ENCODE data around the gene RAB21. TPM values are rescaled to one million over a fixed set of nuclear protein-coding genes. Genes with fewer than 3 reads are reported as not detected.

RAB21 gene
- total RNA-seq, 1 experiment from 2014 or later: 33.6 TPM

DNA sequence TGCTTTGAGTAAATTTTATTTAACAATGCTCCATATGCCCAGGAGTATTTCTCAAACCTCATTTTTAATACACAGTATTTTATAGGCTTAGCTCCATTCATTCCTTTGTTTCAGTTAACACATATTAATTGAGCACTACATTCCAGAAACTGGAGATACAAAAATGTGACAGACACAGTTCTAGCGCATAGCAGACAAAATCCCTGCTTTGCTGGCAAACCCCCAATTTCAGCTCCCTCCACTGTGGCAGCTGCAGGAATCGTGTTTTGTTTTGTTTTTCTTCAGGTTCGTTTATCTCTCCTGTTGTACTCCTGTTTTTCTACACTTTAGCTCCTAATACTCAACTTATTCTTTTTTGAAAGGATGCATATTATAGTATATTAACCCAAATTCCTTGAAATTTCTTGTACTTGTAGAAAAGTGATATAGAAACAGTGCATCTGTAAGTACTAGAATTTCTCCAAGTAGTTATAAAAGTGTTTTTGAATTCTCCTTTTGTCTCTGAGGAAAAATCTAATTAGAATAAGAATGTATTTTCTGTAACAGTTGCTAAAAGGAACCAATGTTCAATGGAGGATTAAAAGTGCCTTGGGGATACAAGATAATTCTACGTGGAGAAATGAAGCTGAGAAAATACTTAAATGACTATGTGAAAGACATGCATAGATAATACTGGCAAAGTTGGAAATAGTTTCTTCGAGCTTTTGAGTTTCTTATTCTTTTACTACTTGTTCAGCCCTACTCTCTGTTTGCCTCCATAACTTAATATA, 6.4 kb upstream of the RAB21 start (continued):
- no peak for TF ChIP-seq ZBTB21 (CRISPR knock-in tag; IDR thresholded peaks at IDR 0.05; ENCODE audit: borderline replicate concordance)
- TF ChIP-seq ZNF263 (CRISPR knock-in tag; IDR thresholded peaks at IDR 0.05; ENCODE audit: low read depth): no peak
- TF ChIP-seq TCF7 (CRISPR knock-in tag; IDR thresholded peaks at IDR 0.05; ENCODE audit: low read depth): no peak
- no peak for TF ChIP-seq CREM (CRISPR knock-in tag; IDR thresholded peaks at IDR 0.05)
- TF ChIP-seq OVOL2 (CRISPR knock-in tag; IDR thresholded peaks at IDR 0.05; ENCODE audit: borderline replicate concordance): no peak
- TF ChIP-seq ZNF671 (CRISPR knock-in tag; IDR thresholded peaks at IDR 0.05): no peak
- no peak for TF ChIP-seq NFATC4 (CRISPR knock-in tag; IDR thresholded peaks at IDR 0.05)
- TF ChIP-seq ZNF396 (CRISPR knock-in tag; IDR thresholded peaks at IDR 0.05; ENCODE audit: borderline replicate concordance): no peak
- no peak for TF ChIP-seq IRF2 (CRISPR knock-in tag; IDR thresholded peaks at IDR 0.05; ENCODE audit: borderline replicate concordance, low read depth)

GRCh38 chr12:71749666-71750065, 5.0 kb upstream of the RAB21 start:
- peaks cover 28% of the 10 kb centered on the region for H3K4me1 Mint-ChIP-seq
- ATAC-seq: no peak
- CTCF ChIA-PET: interaction anchor here (1.4 kb wide), 2 partner anchors 63 to 113 kb away, joined by 3 read pairs; partner anchors contain the start of gene TMEM19
- H3K27me3 Mint-ChIP-seq (ENCODE audit: low read depth): no peaks in the 10 kb centered on the region; the same call in 1 of the 2 replicates
- no peak overlapping the region for H3K4me3 Mint-ChIP-seq
- no peaks in the 10 kb centered on the region for H3K9me3 Mint-ChIP-seq
- TF ChIP-seq, protein P1, sequence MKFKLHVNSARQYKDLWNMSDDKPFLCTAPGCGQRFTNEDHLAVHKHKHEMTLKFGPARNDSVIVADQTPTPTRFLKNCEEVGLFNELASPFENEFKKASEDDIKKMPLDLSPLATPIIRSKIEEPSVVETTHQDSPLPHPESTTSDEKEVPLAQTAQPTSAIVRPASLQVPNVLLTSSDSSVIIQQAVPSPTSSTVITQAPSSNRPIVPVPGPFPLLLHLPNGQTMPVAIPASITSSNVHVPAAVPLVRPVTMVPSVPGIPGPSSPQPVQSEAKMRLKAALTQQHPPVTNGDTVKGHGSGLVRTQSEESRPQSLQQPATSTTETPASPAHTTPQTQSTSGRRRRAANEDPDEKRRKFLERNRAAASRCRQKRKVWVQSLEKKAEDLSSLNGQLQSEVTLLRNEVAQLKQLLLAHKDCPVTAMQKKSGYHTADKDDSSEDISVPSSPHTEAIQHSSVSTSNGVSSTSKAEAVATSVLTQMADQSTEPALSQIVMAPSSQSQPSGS (CRISPR knock-in tag; IDR thresholded peaks at IDR 0.05; ENCODE audit: borderline replicate concordance, low read depth): no peak
- TF ChIP-seq, protein P2, sequence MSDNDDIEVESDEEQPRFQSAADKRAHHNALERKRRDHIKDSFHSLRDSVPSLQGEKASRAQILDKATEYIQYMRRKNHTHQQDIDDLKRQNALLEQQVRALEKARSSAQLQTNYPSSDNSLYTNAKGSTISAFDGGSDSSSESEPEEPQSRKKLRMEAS (CRISPR knock-in tag; IDR thresholded peaks at IDR 0.05): no peak
- no peak for DNase-seq (ENCODE audit: low spot score)
- POLR2A ChIA-PET: no interaction called here
- H3K36me3 Mint-ChIP-seq: no peaks in the 10 kb centered on the region
- H3K27ac Mint-ChIP-seq: 0 out of 2 replicates have a peak overlapping the region, but pooled peaks have one; percentile 19

DNA sequence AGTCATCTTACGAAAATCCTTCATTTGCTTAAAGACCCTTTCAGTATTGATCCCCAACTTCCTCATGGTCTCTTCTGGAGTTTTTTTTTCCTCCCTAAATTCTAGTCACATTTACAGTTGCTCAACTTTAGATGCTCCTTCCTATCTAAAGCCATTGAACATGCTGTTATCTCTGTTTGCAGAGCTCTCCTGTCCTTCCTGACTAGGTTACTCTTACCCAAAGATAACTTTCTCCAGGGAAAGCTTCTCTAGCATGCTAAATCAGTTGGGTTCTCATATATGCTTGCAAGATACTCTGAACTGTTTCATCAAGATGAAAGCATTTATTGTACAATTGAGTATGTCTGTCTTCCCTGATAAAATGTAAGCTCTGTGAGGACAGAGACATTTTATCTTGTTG, 1.8 kb upstream of the RAB21 start:
- ChIA-PET CTCF (no interaction called here), POLR2A (interaction anchor here (0.7 kb wide), 1 partner anchor 211 kb away, joined by 8 read pairs; no protein-coding TSS in a partner anchor)
- Mint-ChIP-seq H3K27ac (no peak overlapping the region), H3K36me3 (peaks cover 6% of the 10 kb centered on the region), H3K27me3 (ENCODE audit: low read depth) (no peaks in the 10 kb centered on the region; the same call in 1 of the 2 replicates), H3K9me3 (no peaks in the 10 kb centered on the region), H3K4me3 (no peak overlapping the region), H3K4me1 (peaks cover 41% of the 10 kb centered on the region)
- ATAC-seq: no peak
- TF ChIP-seq ZNF416 (CRISPR knock-in tag; IDR thresholded peaks at IDR 0.05) (no peak), ATF1 (CRISPR knock-in tag; IDR thresholded peaks at IDR 0.05) (no peak)
- TF ChIP-seq, protein P3, sequence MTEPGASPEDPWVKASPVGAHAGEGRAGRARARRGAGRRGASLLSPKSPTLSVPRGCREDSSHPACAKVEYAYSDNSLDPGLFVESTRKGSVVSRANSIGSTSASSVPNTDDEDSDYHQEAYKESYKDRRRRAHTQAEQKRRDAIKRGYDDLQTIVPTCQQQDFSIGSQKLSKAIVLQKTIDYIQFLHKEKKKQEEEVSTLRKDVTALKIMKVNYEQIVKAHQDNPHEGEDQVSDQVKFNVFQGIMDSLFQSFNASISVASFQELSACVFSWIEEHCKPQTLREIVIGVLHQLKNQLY (CRISPR knock-in tag; IDR thresholded peaks at IDR 0.05): no peak
- TF ChIP-seq, protein P4, sequence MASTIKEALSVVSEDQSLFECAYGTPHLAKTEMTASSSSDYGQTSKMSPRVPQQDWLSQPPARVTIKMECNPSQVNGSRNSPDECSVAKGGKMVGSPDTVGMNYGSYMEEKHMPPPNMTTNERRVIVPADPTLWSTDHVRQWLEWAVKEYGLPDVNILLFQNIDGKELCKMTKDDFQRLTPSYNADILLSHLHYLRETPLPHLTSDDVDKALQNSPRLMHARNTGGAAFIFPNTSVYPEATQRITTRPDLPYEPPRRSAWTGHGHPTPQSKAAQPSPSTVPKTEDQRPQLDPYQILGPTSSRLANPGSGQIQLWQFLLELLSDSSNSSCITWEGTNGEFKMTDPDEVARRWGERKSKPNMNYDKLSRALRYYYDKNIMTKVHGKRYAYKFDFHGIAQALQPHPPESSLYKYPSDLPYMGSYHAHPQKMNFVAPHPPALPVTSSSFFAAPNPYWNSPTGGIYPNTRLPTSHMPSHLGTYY (CRISPR knock-in tag; IDR thresholded peaks at IDR 0.05): no peak
- DNase-seq (ENCODE audit: low spot score): no peak
